ENCODE results near the gene PARD3B. TPM values are rescaled to one million over a fixed set of nuclear protein-coding genes. Genes with fewer than 3 reads are reported as not detected.

PARD3B gene
- total RNA-seq, 1 experiment from 2014 or later, result 6.4 TPM

GRCh38 chr2:204678031-204678430 lies 132.8 kb downstream of the PARD3B start:
- H3T11ph ChIP-seq (ENCODE audit: low read length), result no peak overlapping the region
- no peak overlapping the region for H2BK120ac ChIP-seq (ENCODE audit: low read depth, low read length, poor library complexity, severe bottlenecking)
- no peak overlapping the region for H2BK20ac ChIP-seq (ENCODE audit: low read depth, low read length, poor library complexity, severe bottlenecking)
- H3K18ac ChIP-seq (ENCODE audit: insufficient read length, low read depth, low read length), result no peak overlapping the region
- H2AK5ac ChIP-seq (ENCODE audit: insufficient read length, low read length), result no peak overlapping the region
- Mint-ChIP-seq H3K4me1 (peaks cover 11 to 14% of the 10 kb centered on the region in 2 experiments), H3K36me3 (ENCODE audit: insufficient read depth in 1 of 3, low read depth in 3 of 3) (no peaks in the 10 kb centered on the region), H3K4me3 (no peak overlapping the region), H3K27me3 (ENCODE audit: low read depth) (no peaks in the 10 kb centered on the region), H3K27ac (no peak overlapping the region), H3K9me3 (no peaks in the 10 kb centered on the region)
- no peak overlapping the region for H4K8ac ChIP-seq (replicated peaks; ENCODE audit: insufficient read length, low read depth, low read length)
- H3K4ac ChIP-seq (ENCODE audit: low read depth, low read length), result no peak overlapping the region
- H2BK5ac ChIP-seq (ENCODE audit: insufficient read length, low read length), result no peak overlapping the region
- no peak overlapping the region for H2AFZ ChIP-seq (ENCODE audit: low read length)
- H3K79me2 ChIP-seq (ENCODE audit: insufficient read depth, low read length), result no peaks in the 10 kb centered on the region
- TF ChIP-seq CTCF (conservative IDR thresholded peaks at IDR 0.05), result no peak
- H3K23ac ChIP-seq (ENCODE audit: insufficient read length, low read depth, low read length), result no peak overlapping the region
- H3K79me1 ChIP-seq (ENCODE audit: insufficient read depth, low read depth, low read length, poor library complexity, severe bottlenecking), result no peaks in the 10 kb centered on the region
- no peaks in the 10 kb centered on the region for H3K27me3 ChIP-seq (ENCODE audit: insufficient read depth, low read length)
- H3K56ac ChIP-seq (ENCODE audit: insufficient read length, low read depth, low read length), result no peak overlapping the region
- no peak overlapping the region for H3K27ac ChIP-seq (ENCODE audit: insufficient read length, low read depth, low read length)
- DNase-seq, result no peak
- no CpG with 5 or more reads among the region's 10 CpGs for WGBS (ENCODE audit: extremely low coverage, insufficient read length, low lambda C conversion rate)
- peaks cover 3% of the 10 kb centered on the region; the same call in 1 of the 2 replicates for H3K4me1 ChIP-seq (ENCODE audit: insufficient read depth, low read length)
- no peak overlapping the region for H3K14ac ChIP-seq (ENCODE audit: insufficient read depth, low read length)
- H3K9ac ChIP-seq (ENCODE audit: extremely low read depth, insufficient read length, low read length), result no peak overlapping the region
- no peak overlapping the region for H2BK15ac ChIP-seq (ENCODE audit: low read depth, low read length)
- H2BK12ac ChIP-seq (ENCODE audit: insufficient read length, low read depth, low read length), result no peak overlapping the region
- H4K20me1 ChIP-seq (ENCODE audit: control insufficient read depth, insufficient read depth, insufficient read length), result no peaks in the 10 kb centered on the region
- no peak overlapping the region for H4K5ac ChIP-seq (ENCODE audit: insufficient read length, low read depth, low read length)
- no peaks in the 10 kb centered on the region for H3K9me3 ChIP-seq (ENCODE audit: control insufficient read depth, low read depth, low read length)
- H3K23me2 ChIP-seq (ENCODE audit: insufficient read length, low read depth, low read length, poor library complexity, severe bottlenecking), result no peaks in the 10 kb centered on the region
- no peak overlapping the region for H4K91ac ChIP-seq (ENCODE audit: insufficient read length, low read depth, low read length)
- no peak overlapping the region for H3K4me2 ChIP-seq (ENCODE audit: insufficient read depth, insufficient read length, low read length)

Data from H9 (cell line).